H9 (cell line): ENCODE results near the gene FKRP. TPM values are rescaled to one million over a fixed set of nuclear protein-coding genes. Genes with fewer than 3 reads are reported as not detected.

Experiments
- DNase-seq: peaks from one replicate; pipeline ENCODE4 v3.0.0-alpha.2; 2017
- H2AFZ ChIP-seq: one replicate; pipeline ENCODE4 v1.6.1; 2013; ENCODE audit warnings: mild to moderate bottlenecking, low read length, control low read depth, moderate library complexity
- H2AK5ac ChIP-seq: 2 replicates; pipeline ENCODE4 v1.6.1; 2013; ENCODE audit warnings: low read length, control low read depth, mixed read lengths; ENCODE audit not compliant: insufficient read length
- H2BK120ac ChIP-seq: one replicate; pipeline ENCODE4 v1.6.1; 2013; ENCODE audit warnings: low read depth, mild to moderate bottlenecking, low read length, control low read depth, inconsistent platforms; ENCODE audit not compliant: poor library complexity, severe bottlenecking
- H2BK12ac ChIP-seq: 2 replicates; pipeline ENCODE4 v1.6.1; 2013; ENCODE audit warnings: low read length, control low read depth, mixed read lengths, low read depth; ENCODE audit not compliant: insufficient read length
- H2BK15ac ChIP-seq: 2 replicates; pipeline ENCODE4 v1.6.1; 2013; ENCODE audit warnings: low read depth, low read length, control low read depth
- H2BK20ac ChIP-seq: one replicate; pipeline ENCODE4 v1.6.1; 2013; ENCODE audit warnings: low read depth, mild to moderate bottlenecking, low read length, control low read depth, inconsistent platforms; ENCODE audit not compliant: poor library complexity, severe bottlenecking
- H2BK5ac ChIP-seq: 2 replicates; pipeline ENCODE4 v1.6.1; 2013; ENCODE audit warnings: low read length, control low read depth, mixed read lengths; ENCODE audit not compliant: insufficient read length
- H3K14ac ChIP-seq: 2 replicates; pipeline ENCODE4 v1.6.1; 2013; ENCODE audit warnings: low read length, control low read depth; ENCODE audit not compliant: insufficient read depth
- H3K18ac ChIP-seq: 2 replicates; pipeline ENCODE4 v1.6.1; 2013; ENCODE audit warnings: low read depth, mild to moderate bottlenecking, mixed read lengths, low read length, control low read depth; ENCODE audit not compliant: insufficient read length
- H3K23ac ChIP-seq: 2 replicates; pipeline ENCODE4 v1.6.1; 2013; ENCODE audit warnings: low read length, control low read depth, mixed read lengths, low read depth; ENCODE audit not compliant: insufficient read length
- H3K23me2 ChIP-seq: 2 replicates; pipeline ENCODE4 v1.6.1; 2013; ENCODE audit warnings: low read depth, mild to moderate bottlenecking, mixed read lengths, low read length, control low read depth; ENCODE audit not compliant: insufficient read length, poor library complexity, severe bottlenecking
- H3K27ac ChIP-seq: 2 replicates; pipeline ENCODE4 v1.5.1; 2013; ENCODE audit warnings: low read length, control low read depth, mixed read lengths, low read depth; ENCODE audit not compliant: insufficient read length
- H3K27me3 ChIP-seq: 2 replicates; pipeline ENCODE4 v1.6.1; 2013; ENCODE audit warnings: low read length, control low read depth, inconsistent platforms; ENCODE audit not compliant: insufficient read depth
- H3K4ac ChIP-seq: 2 replicates; pipeline ENCODE4 v1.6.1; 2013; ENCODE audit warnings: low read depth, mild to moderate bottlenecking, control low read depth, inconsistent platforms, low read length, moderate library complexity
- H3K4me1 ChIP-seq: 2 replicates; pipeline ENCODE4 v1.6.1; 2013; ENCODE audit warnings: low read length, control low read depth, inconsistent platforms; ENCODE audit not compliant: insufficient read depth
- H3K4me2 ChIP-seq: 2 replicates; pipeline ENCODE4 v1.6.1; 2013; ENCODE audit warnings: low read length, control low read depth, mixed read lengths; ENCODE audit not compliant: insufficient read length, insufficient read depth
- H3K56ac ChIP-seq: 2 replicates; pipeline ENCODE4 v1.6.1; 2013; ENCODE audit warnings: low read depth, mild to moderate bottlenecking, mixed read lengths, low read length, control low read depth; ENCODE audit not compliant: insufficient read length
- H3K79me1 ChIP-seq: 2 replicates; pipeline ENCODE4 v1.6.1; 2013; ENCODE audit warnings: low read depth, mild to moderate bottlenecking, moderate library complexity, low read length, control low read depth, inconsistent platforms; ENCODE audit not compliant: insufficient read depth, poor library complexity, severe bottlenecking
- H3K79me2 ChIP-seq: 2 replicates; pipeline ENCODE4 v1.6.1; 2013; ENCODE audit warnings: low read length, control low read depth, inconsistent platforms; ENCODE audit not compliant: insufficient read depth
- H3K9ac ChIP-seq: 2 replicates; pipeline ENCODE4 v1.6.1; 2013; ENCODE audit warnings: low read length, control low read depth, mixed read lengths; ENCODE audit not compliant: insufficient read length; ENCODE audit errors: extremely low read depth
- H3K9me3 ChIP-seq: one replicate; pipeline ENCODE4 v1.6.1; 2013; ENCODE audit warnings: low read depth, low read length, inconsistent platforms; ENCODE audit not compliant: control insufficient read depth
- H3T11ph ChIP-seq: one replicate; pipeline ENCODE4 v1.6.1; 2013; ENCODE audit warnings: mild to moderate bottlenecking, low read length, control low read depth, inconsistent platforms
- H4K20me1 ChIP-seq: one replicate; pipeline ENCODE4 v1.6.1; 2013; ENCODE audit not compliant: control insufficient read depth, insufficient read length, insufficient read depth
- H4K5ac ChIP-seq: 2 replicates; pipeline ENCODE4 v1.6.1; 2013; ENCODE audit warnings: low read depth, mild to moderate bottlenecking, mixed read lengths, low read length, control low read depth; ENCODE audit not compliant: insufficient read length
- H4K8ac ChIP-seq: replicated peaks from 2 replicates; pipeline ENCODE4 v1.6.1; 2013; ENCODE audit warnings: low read length, control low read depth, mixed read lengths, low read depth; ENCODE audit not compliant: insufficient read length
- H4K91ac ChIP-seq: 2 replicates; pipeline ENCODE4 v1.6.1; 2013; ENCODE audit warnings: low read depth, mild to moderate bottlenecking, moderate library complexity, mixed read lengths, low read length, control low read depth; ENCODE audit not compliant: insufficient read length
- H3K27ac Mint-ChIP-seq, 3 experiments: 2 replicates in 2 of 3; 3 replicates in 1 of 3; pipeline ENCODE4 v1.8.0; 2020 to 2021; ENCODE audit warnings: mixed read lengths in 3 of 3, mild to moderate bottlenecking in 1 of 3, moderate library complexity in 1 of 3
- H3K27me3 Mint-ChIP-seq: 2 replicates; pipeline ENCODE4 v1.8.0; 2021; ENCODE audit warnings: low read depth, mild to moderate bottlenecking, moderate library complexity, mixed read lengths
- H3K36me3 Mint-ChIP-seq, 3 experiments: 2 replicates in 2 of 3; 3 replicates in 1 of 3; pipeline ENCODE4 v1.8.0; 2020 to 2021; ENCODE audit warnings: low read depth in 3 of 3, mixed read lengths in 3 of 3; ENCODE audit not compliant: insufficient read depth in 1 of 3
- H3K4me1 Mint-ChIP-seq, 2 experiments: 2 replicates each; pipeline ENCODE4 v1.8.0; 2020; ENCODE audit warnings: mixed read lengths in 2 of 2
- H3K4me3 Mint-ChIP-seq, 2 experiments: 2 replicates in 1 of 2; 3 replicates in 1 of 2; pipeline ENCODE4 v1.8.0; 2020 to 2021; ENCODE audit warnings: mild to moderate bottlenecking in 2 of 2, mixed read lengths in 2 of 2, moderate library complexity in 1 of 2
- H3K9me3 Mint-ChIP-seq, 2 experiments: 2 replicates in 1 of 2; 3 replicates in 1 of 2; pipeline ENCODE4 v1.8.0; 2020; ENCODE audit warnings: mild to moderate bottlenecking in 2 of 2, mixed read lengths in 2 of 2, moderate library complexity in 1 of 2
- CTCF ChIP-seq: fragments of 200-600 bp; sonication (generic); conservative IDR thresholded peaks from 3 replicates; pipeline ENCODE4 v1.8.0; 2021; ENCODE audit warnings: antibody characterized with exemption, mild to moderate bottlenecking
- WGBS: extraction: QIAGEN DNeasy Blood & Tissue Kit; methylation state at CpG from one replicate; pipeline ENCODE4 v1.1.7; 2013; ENCODE audit warnings: missing lambda C conversion rate, low lambda C conversion rate, mixed read lengths; ENCODE audit not compliant: insufficient read length; ENCODE audit errors: extremely low coverage; 5-methylcytosine and 5-hydroxymethylcytosine counted together
- total RNA-seq: library from RNA; stranded (reverse); gene quantifications from 2 replicates; pipeline ENCODE4 v1.2.1, GENCODE V29; 2021

Gene FKRP
- total RNA-seq, 1 experiment from 2014 or later, result 42.2 TPM

GRCh38 chr19:46732172-46732938, 13.5 kb upstream of the FKRP start:
- DNase-seq, result no peak
- Histone ChIP-seq H3K79me1 (no peaks in the 10 kb centered on the region), H3K4me2 (no peak overlapping the region), H2AK5ac (no peak overlapping the region), H2BK5ac (no peak overlapping the region), H3K14ac (no peak overlapping the region), H2BK120ac (no peak overlapping the region), H3K56ac (no peak overlapping the region), H3K79me2 (no peaks in the 10 kb centered on the region; the same call in 1 of the 2 replicates), H3K18ac (no peak overlapping the region), H3K27ac (no peak overlapping the region), H4K91ac (no peak overlapping the region), H3K9ac (no peak overlapping the region), H3K4ac (no peak overlapping the region), H2BK20ac (no peak overlapping the region), H3K23ac (no peak overlapping the region), H3K27me3 (no peaks in the 10 kb centered on the region), H3T11ph (no peak overlapping the region), H3K23me2 (no peaks in the 10 kb centered on the region), H2BK12ac (no peak overlapping the region), H2AFZ (no peak overlapping the region), H3K4me1 (no peaks in the 10 kb centered on the region), H4K5ac (no peak overlapping the region), H3K9me3 (no peaks in the 10 kb centered on the region), H2BK15ac (no peak overlapping the region), H4K20me1 (peaks cover 4% of the 10 kb centered on the region), H4K8ac (no peak overlapping the region)
- no peaks in the 10 kb centered on the region; the same call in 1 of the 2 replicates for H3K27me3 Mint-ChIP-seq
- peaks cover 6 to 10% of the 10 kb centered on the region in 2 experiments; a peak in 3 of 4 replicates for H3K4me1 Mint-ChIP-seq
- H3K4me3 Mint-ChIP-seq, result no peak overlapping the region
- WGBS, result no CpG with 5 or more reads among the region's 28 CpGs
- H3K27ac Mint-ChIP-seq, result peak overlapping the region; percentile 56 to 87 (median 84); a peak in 5 of 7 replicates
- no peak for TF ChIP-seq CTCF
- peaks cover 42 to 83% (median 80%) of the 10 kb centered on the region in 3 experiments; a peak in 6 of 7 replicates for H3K36me3 Mint-ChIP-seq
- H3K9me3 Mint-ChIP-seq, result no peaks in the 10 kb centered on the region
